HEK293 (cell line): ENCODE data around the gene XKR7.

Experiments
- ZNF121 ChIP-seq: fragments of 450-650 bp; formaldehyde crosslinking; IDR thresholded peaks from 2 replicates; pipeline ENCODE4 v1.5.1; 2016; ENCODE audit warnings: missing biosample characterization, missing genetic modification characterization
- TF ChIP-seq, protein P1 (sequence below): fragments of 450-650 bp; formaldehyde crosslinking; IDR thresholded peaks from 2 replicates; pipeline ENCODE4 v1.5.1; 2016; ENCODE audit warnings: missing biosample characterization, missing genetic modification characterization
- TF ChIP-seq, protein P2 (sequence below): fragments of 450-650 bp; formaldehyde crosslinking; IDR thresholded peaks from 2 replicates; pipeline ENCODE4 v1.5.1; 2016; ENCODE audit warnings: missing biosample characterization, missing genetic modification characterization

DNA sequence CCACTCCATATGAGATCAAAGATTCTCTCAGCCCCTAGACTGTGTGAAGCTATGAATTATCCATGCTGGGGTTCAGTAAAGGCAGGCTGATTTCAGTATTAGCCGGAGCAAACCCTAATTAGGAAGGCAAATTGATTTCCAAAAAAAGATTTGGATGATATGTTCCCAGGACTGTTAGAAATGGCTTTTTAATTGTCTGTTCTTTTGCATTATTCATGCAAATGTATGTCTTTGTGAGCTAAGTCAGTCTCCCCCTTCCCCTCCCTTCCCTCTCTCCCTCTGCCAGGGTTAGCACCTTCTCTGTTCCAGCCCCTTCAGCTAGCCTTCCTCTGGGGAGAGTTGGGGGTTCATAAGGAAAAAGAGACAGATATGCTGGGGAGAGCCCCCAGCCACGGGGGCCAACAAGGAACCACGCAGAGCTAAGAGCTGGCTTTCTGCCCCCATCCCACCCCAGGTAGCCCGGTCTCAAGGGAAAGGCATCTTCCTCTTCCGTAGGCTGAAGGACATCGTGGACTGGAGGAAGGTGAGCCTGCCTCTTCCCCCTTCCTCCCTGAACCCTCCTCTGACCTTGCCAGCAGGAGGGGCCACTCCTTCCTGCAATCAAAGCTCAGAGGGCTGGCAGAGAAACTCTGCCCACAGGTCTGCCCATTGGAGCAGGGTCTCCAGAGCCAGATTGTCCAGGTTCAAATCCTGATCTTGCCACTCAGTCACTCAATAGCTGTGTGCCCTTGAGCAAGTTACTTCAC is 48.4 kb upstream of the XKR7 start:
- no peak for TF ChIP-seq ZNF121
- TF ChIP-seq, protein P1, sequence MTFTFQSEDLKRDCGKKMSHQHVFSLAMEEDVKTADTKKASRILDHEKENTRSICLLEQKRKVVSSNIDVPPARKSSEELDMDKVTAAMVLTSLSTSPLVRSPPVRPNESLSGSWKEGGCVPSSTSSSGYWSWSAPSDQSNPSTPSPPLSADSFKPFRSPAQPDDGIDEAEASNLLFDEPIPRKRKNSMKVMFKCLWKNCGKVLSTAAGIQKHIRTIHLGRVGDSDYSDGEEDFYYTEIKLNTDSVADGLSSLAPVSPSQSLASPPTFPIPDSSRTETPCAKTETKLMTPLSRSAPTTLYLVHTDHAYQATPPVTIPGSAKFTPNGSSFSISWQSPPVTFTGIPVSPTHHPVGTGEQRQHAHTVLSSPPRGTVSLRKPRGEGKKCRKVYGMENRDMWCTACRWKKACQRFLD (tag by site-specific recombination) = no peak
- TF ChIP-seq, protein P2, sequence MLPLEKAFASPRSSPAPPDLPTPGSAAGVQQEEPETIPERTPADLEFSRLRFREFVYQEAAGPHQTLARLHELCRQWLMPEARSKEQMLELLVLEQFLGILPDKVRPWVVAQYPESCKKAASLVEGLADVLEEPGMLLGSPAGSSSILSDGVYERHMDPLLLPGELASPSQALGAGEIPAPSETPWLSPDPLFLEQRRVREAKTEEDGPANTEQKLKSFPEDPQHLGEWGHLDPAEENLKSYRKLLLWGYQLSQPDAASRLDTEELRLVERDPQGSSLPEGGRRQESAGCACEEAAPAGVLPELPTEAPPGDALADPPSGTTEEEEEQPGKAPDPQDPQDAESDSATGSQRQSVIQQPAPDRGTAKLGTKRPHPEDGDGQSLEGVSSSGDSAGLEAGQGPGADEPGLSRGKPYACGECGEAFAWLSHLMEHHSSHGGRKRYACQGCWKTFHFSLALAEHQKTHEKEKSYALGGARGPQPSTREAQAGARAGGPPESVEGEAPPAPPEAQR (tag by site-specific recombination) = no peak
